Kidney glomerular epithelial cell (primary cell): ENCODE results near the gene TMEM175.

Experiments
- DNase-seq: peaks from one replicate; lab custom pipeline; 2025; lab: John Stamatoyannopoulos, UW

The TMEM175 gene

GRCh38 chr4:1003271-1004070 is 71.2 kb downstream of the TMEM175 start:
- DNase-seq, result no peak

- no peak for DNase-seq
Observed at GRCh38 chr4:1004071-1004418, 71.8 kb downstream of the TMEM175 start.

DNA sequence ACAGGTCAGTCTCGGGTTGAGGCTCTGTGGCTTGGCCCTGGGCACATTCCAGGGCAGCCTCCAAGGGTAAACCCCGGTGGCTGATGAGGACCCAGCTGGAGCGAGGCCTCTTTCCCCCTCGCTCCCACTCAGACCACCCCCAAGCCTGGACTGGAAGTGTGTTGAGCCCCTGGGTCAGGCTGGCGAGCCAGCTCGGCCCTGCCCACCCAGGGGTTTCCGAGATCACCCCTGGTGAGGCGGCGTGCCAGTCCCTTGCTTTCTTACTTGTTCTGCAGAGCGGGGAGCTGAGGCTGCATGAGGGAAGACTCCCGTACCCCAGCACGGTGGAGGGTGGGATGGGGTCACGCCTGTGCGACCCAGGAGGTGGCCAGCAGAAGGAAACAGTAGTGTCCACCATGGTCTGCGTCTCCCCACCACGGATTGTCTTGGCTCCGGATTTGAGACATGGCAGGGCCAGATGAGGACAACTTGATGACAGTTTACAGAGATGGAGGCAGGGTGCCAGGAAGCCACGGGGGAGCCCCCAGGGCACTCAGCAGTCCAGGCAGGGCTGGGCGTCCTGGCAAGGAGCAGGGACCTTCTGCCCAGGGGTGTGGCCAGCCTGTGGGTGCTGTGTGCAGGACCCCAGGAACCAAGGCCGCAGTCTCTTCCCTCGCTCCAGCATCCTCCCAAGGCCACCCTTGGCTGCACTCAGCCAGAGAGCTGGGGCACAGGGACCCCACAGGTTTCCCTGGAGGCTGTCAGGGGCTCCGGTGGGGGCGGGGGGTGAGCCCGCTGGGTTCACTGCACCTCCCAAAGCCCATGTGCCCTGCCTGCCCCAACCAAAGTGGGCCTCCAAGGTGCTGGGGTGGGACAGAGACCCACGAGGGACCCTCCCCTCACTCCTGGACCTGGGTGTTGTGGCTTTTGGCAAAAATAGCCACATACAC is 72.6 kb downstream of the TMEM175 start:
- DNase-seq, result no peak

DNA sequence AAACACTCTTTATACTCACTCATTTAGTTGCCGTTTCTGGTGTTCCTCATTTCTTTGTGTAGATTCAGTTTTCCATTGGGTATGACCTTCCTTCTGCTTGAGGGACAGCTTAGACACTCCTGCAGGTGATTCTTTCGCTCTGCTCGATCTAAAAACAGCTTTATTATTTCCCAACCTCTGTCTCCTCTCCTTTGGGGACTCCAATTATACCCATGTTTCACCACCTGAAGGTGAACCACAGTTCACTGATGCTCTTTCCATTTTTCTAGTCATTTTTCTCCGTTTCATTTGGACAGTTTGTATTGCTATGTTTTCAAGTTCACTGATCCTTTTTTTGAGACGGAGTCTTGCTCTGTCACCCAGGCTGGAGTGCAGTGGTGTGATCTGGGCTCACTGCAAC is 74.6 kb downstream of the TMEM175 start:
- DNase-seq, result no peak
